K562 (cell line): Measurements from ENCODE around the gene SYK. TPM values are rescaled to one million over a fixed set of nuclear protein-coding genes. Genes with fewer than 3 reads are reported as not detected.
"Not testable (repeated sequence)": the region's sequence is repeated elsewhere in the genome, so short reads cannot be mapped to it uniquely, and the experiment has no call there.

Experiments used
- ATAC-seq: fragments of 200-7000 bp; cut with Tn5 transposase; 3 replicates; pipeline ENCODE4 v1.9.1; 2020; ENCODE audit warnings: moderate library complexity
- BruUV-seq: library from RNA; stranded (reverse); fragments of 400-500 nt; replicated peaks from 2 replicates; lab custom pipeline; 2021; lab: Mats Ljungman, UMichigan
- CTCF ChIA-PET: fragments of 300-600 bp; formaldehyde crosslinking; extraction: SDS; loops from one replicate; lab custom pipeline; 2021; ENCODE audit warnings: low intra/inter-chr PET ratio; lab: Yijun Ruan, JAX
- POLR2A ChIA-PET: fragments of 300-600, 350-650 bp; sonication (Branson Sonifier 250); formaldehyde crosslinking; extraction: SDS; loops from one replicate; lab custom pipeline; 2021; ENCODE audit warnings: antibody characterized with exemption, inconsistent platforms; lab: Yijun Ruan, JAX
- DNase-seq, 4 experiments: peaks; one replicate each; pipeline versions ENCODE4 v3.0.0 to v3.0.0-alpha.2; 2011 to 2018; ENCODE audit warnings: low spot score in 3 of 4, mixed read lengths in 3 of 4; ENCODE audit errors: extremely low read depth in 1 of 4
- FAIRE-seq: peaks from 2 replicates; lab custom pipeline; 2011; peaks lifted over from hg19 to GRCh38; lab: Jason Lieb, UNC
- H2AFZ ChIP-seq: 2 replicates; pipeline ENCODE4 v1.6.0; 2011; ENCODE audit warnings: low read depth, low read length, control low read depth, inconsistent platforms
- H3K27ac ChIP-seq: fragments of 200-600 bp; 3 replicates; pipeline ENCODE4 v1.8.0; 2011; ENCODE audit warnings: low read depth, mild to moderate bottlenecking, control low read depth, inconsistent platforms, low read length, moderate library complexity, mixed read lengths; ENCODE audit errors: extremely low read depth
- H3K27me3 ChIP-seq, 2 experiments: fragments of 300-600 bp in 1 of 2; 2 replicates in 1 of 2; 3 replicates in 1 of 2; pipeline versions ENCODE4 v1.6.0 to v1.8.0; 2011; ENCODE audit warnings: inconsistent platforms in 2 of 2, low read length in 2 of 2, mild to moderate bottlenecking in 1 of 2, mixed read lengths in 1 of 2, moderate library complexity in 1 of 2; ENCODE audit not compliant: control insufficient read depth in 2 of 2, insufficient read depth in 2 of 2
- H3K36me3 ChIP-seq: fragments of 300-600 bp; 3 replicates; pipeline ENCODE4 v1.8.0; 2011; ENCODE audit warnings: mild to moderate bottlenecking, low read length, inconsistent platforms; ENCODE audit not compliant: control insufficient read depth, insufficient read depth
- H3K4me1 ChIP-seq, 2 experiments: fragments of 200-600 bp in 1 of 2; replicated peaks in 1 of 2; 2 replicates in 1 of 2; 3 replicates in 1 of 2; pipeline versions ENCODE4 v1.5.1 to v1.8.0; 2011; ENCODE audit warnings: inconsistent platforms in 2 of 2, low read length in 2 of 2, mild to moderate bottlenecking in 1 of 2, mixed read lengths in 1 of 2, moderate library complexity in 1 of 2; ENCODE audit not compliant: control insufficient read depth in 2 of 2, insufficient read depth in 2 of 2
- H3K4me2 ChIP-seq: 2 replicates; pipeline ENCODE4 v1.6.1; 2011; ENCODE audit warnings: low read length, control low read depth, inconsistent platforms, mixed read lengths; ENCODE audit not compliant: insufficient read depth
- H3K4me3 ChIP-seq: fragments of 200-600 bp; sonication (generic), shearing (Covaris generic); 2 replicates; pipeline ENCODE4 v1.5.1; 2016; ENCODE audit warnings: control low read depth, inconsistent platforms
- H3K79me2 ChIP-seq: fragments of 200-600 bp; 3 replicates; pipeline ENCODE4 v1.8.0; 2011; ENCODE audit warnings: low read length, inconsistent platforms; ENCODE audit not compliant: control insufficient read depth, insufficient read depth
- H3K9ac ChIP-seq, 2 experiments: 2 replicates each; pipeline versions ENCODE4 v1.6.0 to v1.6.1; 2011; ENCODE audit warnings: low read depth in 2 of 2, low read length in 2 of 2, control low read depth in 1 of 2, inconsistent platforms in 1 of 2, mild to moderate bottlenecking in 1 of 2, mixed read lengths in 1 of 2; ENCODE audit not compliant: insufficient read depth in 1 of 2
- H3K9me1 ChIP-seq: one replicate; pipeline ENCODE4 v1.6.0; 2011; ENCODE audit warnings: inconsistent platforms, mild to moderate bottlenecking, low read length, moderate library complexity; ENCODE audit not compliant: control insufficient read depth, insufficient read depth
- H3K9me3 ChIP-seq: replicated peaks from 2 replicates; pipeline ENCODE4 v1.5.1; 2011; ENCODE audit warnings: low read depth, low read length, inconsistent platforms; ENCODE audit not compliant: control insufficient read depth, insufficient read depth
- H4K20me1 ChIP-seq: replicated peaks from 2 replicates; pipeline ENCODE4 v1.6.1; 2011; ENCODE audit warnings: low read length, inconsistent platforms, mixed read lengths; ENCODE audit not compliant: control insufficient read depth, insufficient read depth
- COPS2 ChIP-seq: fragments of 450-650 bp; conservative IDR thresholded peaks from 2 replicates; pipeline ENCODE4 v1.6.1; 2016; ENCODE audit warnings: mild to moderate bottlenecking, moderate library complexity
- JUND ChIP-seq, 2 experiments: IDR thresholded peaks; 2 replicates in 1 of 2; 3 replicates in 1 of 2; pipeline ENCODE4 v1.6.1; 2011; ENCODE audit warnings: borderline replicate concordance in 2 of 2, low read depth in 2 of 2, low read length in 2 of 2, improper control_type of control experiment in 1 of 2, missing biosample characterization in 1 of 2, missing genetic modification characterization in 1 of 2, missing genetic modification reagents in 1 of 2
- MCM2 ChIP-seq: fragments of 450-650 bp; IDR thresholded peaks from 2 replicates; pipeline ENCODE4 v1.6.1; 2017; ENCODE audit warnings: low read depth, mild to moderate bottlenecking
- PHF20 ChIP-seq: fragments of 450-650 bp; IDR thresholded peaks from 2 replicates; pipeline ENCODE4 v1.6.1; 2018; ENCODE audit not compliant: partially characterized antibody
- PML ChIP-seq: IDR thresholded peaks from 2 replicates; pipeline ENCODE4 v1.6.1; 2012; ENCODE audit warnings: low read length, inconsistent platforms
- PTBP1 ChIP-seq: fragments of 200-400 bp; formaldehyde crosslinking; IDR thresholded peaks from 2 replicates; pipeline ENCODE4 v1.6.1; 2017; ENCODE audit warnings: low read depth, low read length
- XRCC5 ChIP-seq: fragments of 200-400 bp; formaldehyde crosslinking; IDR thresholded peaks from 2 replicates; pipeline ENCODE4 v1.6.1; 2017; ENCODE audit warnings: low read depth, mild to moderate bottlenecking, low read length
- ZNF431 ChIP-seq: sonication (generic); formaldehyde crosslinking; IDR thresholded peaks from 2 replicates; pipeline ENCODE4 v1.8.0; 2022; ENCODE audit warnings: mild to moderate bottlenecking, missing genetic modification reagents
- ZNF57 ChIP-seq: fragments of 450-650 bp; formaldehyde crosslinking; IDR thresholded peaks from 2 replicates; pipeline ENCODE4 v1.4.0; 2020; ENCODE audit warnings: mild to moderate bottlenecking, moderate library complexity
- WGBS: fragments of 100-300 bp; shearing (Covaris generic); methylation state at CpG from one replicate; pipeline ENCODE4 v1.1.6; 2016; ENCODE audit warnings: low coverage, mixed read lengths; ENCODE audit not compliant: insufficient coverage; ENCODE audit errors: missing lambda C conversion rate; 5-methylcytosine and 5-hydroxymethylcytosine counted together
- in situ Hi-C: fragments of 300-500 bp; cut with MboI; formaldehyde crosslinking; loops from 4 replicates; pipeline ENCODE4 v1.15.0; 2018; ENCODE audit warnings: inconsistent platforms, mixed read lengths
- intact Hi-C: fragments of 100-400 bp; cut with micrococcal nuclease; formaldehyde crosslinking; loops from 2 replicates; pipeline ENCODE4 v1.14.2; 2022
- polyA plus RNA-seq, 8 experiments: library from polyadenylated mRNA; depleted of rRNA in 4 of 8; stranded (reverse) in 5 of 8; unstranded in 3 of 8; fragments of >200 nt; fragmentation: Nextera tagmentation in 2 of 8; fragmentation: Illumina TruSeq in 1 of 8; extraction: Ambion mirVana in 2 of 8; extraction: Trizol in 1 of 8; gene quantifications; 2 replicates each; pipeline versions ENCODE4 v1.2.1 to v1.2.3, GENCODE V29; 2011 to 2014; ENCODE audit warnings: inconsistent platforms in 1 of 8, missing spikeins in 1 of 8
- total RNA-seq, 7 experiments: library from RNA; depleted of rRNA in 6 of 7; stranded (reverse); fragments of >200 nt in 6 of 7; fragmentation: Illumina TruSeq in 2 of 7; extraction: Trizol in 2 of 7; gene quantifications; 2 replicates each; pipeline versions ENCODE4 v1.2.1 to v1.2.3, GENCODE V29; 2011 to 2021; ENCODE audit warnings: low replicate concordance in 1 of 7

SYK gene
- total and polyA plus RNA-seq, 9 of the 15 experiments (the other 6 are each of a cell fraction or from before 2014, with no cell fraction given) = 3.9 to 32.7 (median 16.7) TPM

GRCh38 chr9:90789408-90789807, 12.2 kb upstream of the SYK start:
- ChIA-PET POLR2A (interaction anchor here (0.6 to 0.7 kb wide), 2 partner anchors 557 to 1196 kb away, joined by 3 read pairs; no protein-coding TSS in a partner anchor), CTCF (no interaction called here)
- in situ Hi-C loops = no loop called here
- Histone ChIP-seq H3K27ac (no peak overlapping the region), H4K20me1 (no peaks in the 10 kb centered on the region), H3K27me3 (peaks cover 0 to 4% of the 10 kb centered on the region in 2 experiments; a peak in 1 of 5 replicates), H3K36me3 (no peaks in the 10 kb centered on the region), H2AFZ (no peak overlapping the region), H3K79me2 (no peaks in the 10 kb centered on the region), H3K4me1 (no peaks in the 10 kb centered on the region), H3K9ac (no peak overlapping the region), H3K9me1 (no peaks in the 10 kb centered on the region), H3K4me2 (no peak overlapping the region), H3K4me3 (no peak overlapping the region), H3K9me3 (no peaks in the 10 kb centered on the region)
- WGBS = 0% methylated on average over 3 of the region's 4 CpGs
- intact Hi-C loops = no loop called here
- no peak for ATAC-seq
- no peak for DNase-seq
- TF ChIP-seq COPS2 (no peak), ZNF57 (CRISPR knock-in tag) (no peak)
- BruUV-seq = no TSS peak
- no peak for FAIRE-seq

- H3K9me1 ChIP-seq = no peaks in the 10 kb centered on the region
- ATAC-seq = no peak
Observed at GRCh38 chr9:90789862-90790261, 11.8 kb upstream of the SYK start.

GRCh38 chr9:90793024-90793423, 8.6 kb upstream of the SYK start:
- H3K9me1 ChIP-seq, H3K27ac ChIP-seq, ATAC-seq, H3K4me3 ChIP-seq, H3K4me1 ChIP-seq, H4K20me1 ChIP-seq, H3K9me3 ChIP-seq, FAIRE-seq, BruUV-seq, H3K4me2 ChIP-seq, H3K79me2 ChIP-seq, intact Hi-C loops, CTCF ChIA-PET, H2AFZ ChIP-seq, POLR2A ChIA-PET, in situ Hi-C loops, H3K27me3 ChIP-seq, H3K9ac ChIP-seq, H3K36me3 ChIP-seq, DNase-seq: not testable (repeated sequence)
- no CpG with 5 or more reads among the region's 3 CpGs for WGBS

More at GRCh38 chr9:90789862-90790261, 11.8 kb upstream of the SYK start:
- Histone ChIP-seq H3K4me2 (no peak overlapping the region), H4K20me1 (no peaks in the 10 kb centered on the region), H3K9me3 (no peaks in the 10 kb centered on the region), H3K4me1 (no peaks in the 10 kb centered on the region; a peak in 2 of 5 replicates), H3K9ac (no peak overlapping the region), H2AFZ (no peak overlapping the region), H3K4me3 (no peak overlapping the region), H3K27me3 (peaks cover 0 to 4% of the 10 kb centered on the region in 2 experiments; a peak in 1 of 5 replicates), H3K36me3 (no peaks in the 10 kb centered on the region), H3K27ac (no peak overlapping the region), H3K79me2 (no peaks in the 10 kb centered on the region)
- intact Hi-C loops = no loop called here
- in situ Hi-C loops = no loop called here
- no peak for TF ChIP-seq PTBP1
- no peak for TF ChIP-seq PML
- no peak for TF ChIP-seq ZNF431 (CRISPR knock-in tag)
- no peak for TF ChIP-seq XRCC5
- no peak for TF ChIP-seq JUND (IDR thresholded peaks at IDR 0.05; ENCODE audit: borderline replicate concordance, low read depth, low read length)
- TF ChIP-seq JUND (tag; IDR thresholded peaks at IDR 0.05; ENCODE audit: borderline replicate concordance, low read depth, low read length) = no peak
- TF ChIP-seq MCM2 = no peak
- no peak for TF ChIP-seq PHF20
- FAIRE-seq (no peak), DNase-seq (no peak)
- 5% methylated on average over 4 of the region's 4 CpGs for WGBS
- CTCF ChIA-PET = no interaction called here
- POLR2A ChIA-PET = interaction anchor here (0.7 kb wide), 1 partner anchor 1196 kb away, joined by 3 read pairs; no protein-coding TSS in a partner anchor
- BruUV-seq = no TSS peak
